Keratinocyte (primary cell): ENCODE results near the gene EFR3B.

Experiments used
- CTCF ChIP-seq, 3 experiments: IDR thresholded peaks in 1 of 3; conservative IDR thresholded peaks in 1 of 3; optimal IDR thresholded peaks in 1 of 3; 2 replicates in 2 of 3; 3 replicates in 1 of 3; pipeline versions ENCODE3 to v1.5.1; 2011; ENCODE audit warnings: low read length in 3 of 3, mild to moderate bottlenecking in 3 of 3, moderate library complexity in 2 of 3, control low read depth in 1 of 3, inconsistent platforms in 1 of 3; ENCODE audit not compliant: insufficient read depth in 2 of 3; ENCODE audit errors: extremely low read depth in 1 of 3
- EZH2 ChIP-seq: IDR thresholded peaks from one replicate; pipeline ENCODE4 v1.6.1; 2012; ENCODE audit warnings: inconsistent platforms, mild to moderate bottlenecking, low read length, moderate library complexity

GRCh38 chr2:25056098-25056821 lies 14.4 kb downstream of the EFR3B start:
- TF ChIP-seq CTCF (optimal IDR thresholded peaks at IDR 0.05 in 1 of 3, IDR thresholded peaks at IDR 0.05 in 1 of 3, conservative IDR thresholded peaks at IDR 0.05 in 1 of 3; ENCODE audit: extremely low read depth in 1 of 3, insufficient read depth in 2 of 3, low read length in 3 of 3), result no peak
- TF ChIP-seq EZH2, result no peak
